ENCODE data around the gene RALGAPA2. TPM values are rescaled to one million over a fixed set of nuclear protein-coding genes. Genes with fewer than 3 reads are reported as not detected.

Gene RALGAPA2
- total and polyA plus RNA-seq, 2 of the 13 experiments (the other 11 are each of a cell fraction or from before 2014, with no cell fraction given), result 13.8 to 17.7 TPM

GRCh38 chr20:20547221-20547875 is 165.1 kb downstream of the RALGAPA2 start (continued):
- TF ChIP-seq, protein P1, sequence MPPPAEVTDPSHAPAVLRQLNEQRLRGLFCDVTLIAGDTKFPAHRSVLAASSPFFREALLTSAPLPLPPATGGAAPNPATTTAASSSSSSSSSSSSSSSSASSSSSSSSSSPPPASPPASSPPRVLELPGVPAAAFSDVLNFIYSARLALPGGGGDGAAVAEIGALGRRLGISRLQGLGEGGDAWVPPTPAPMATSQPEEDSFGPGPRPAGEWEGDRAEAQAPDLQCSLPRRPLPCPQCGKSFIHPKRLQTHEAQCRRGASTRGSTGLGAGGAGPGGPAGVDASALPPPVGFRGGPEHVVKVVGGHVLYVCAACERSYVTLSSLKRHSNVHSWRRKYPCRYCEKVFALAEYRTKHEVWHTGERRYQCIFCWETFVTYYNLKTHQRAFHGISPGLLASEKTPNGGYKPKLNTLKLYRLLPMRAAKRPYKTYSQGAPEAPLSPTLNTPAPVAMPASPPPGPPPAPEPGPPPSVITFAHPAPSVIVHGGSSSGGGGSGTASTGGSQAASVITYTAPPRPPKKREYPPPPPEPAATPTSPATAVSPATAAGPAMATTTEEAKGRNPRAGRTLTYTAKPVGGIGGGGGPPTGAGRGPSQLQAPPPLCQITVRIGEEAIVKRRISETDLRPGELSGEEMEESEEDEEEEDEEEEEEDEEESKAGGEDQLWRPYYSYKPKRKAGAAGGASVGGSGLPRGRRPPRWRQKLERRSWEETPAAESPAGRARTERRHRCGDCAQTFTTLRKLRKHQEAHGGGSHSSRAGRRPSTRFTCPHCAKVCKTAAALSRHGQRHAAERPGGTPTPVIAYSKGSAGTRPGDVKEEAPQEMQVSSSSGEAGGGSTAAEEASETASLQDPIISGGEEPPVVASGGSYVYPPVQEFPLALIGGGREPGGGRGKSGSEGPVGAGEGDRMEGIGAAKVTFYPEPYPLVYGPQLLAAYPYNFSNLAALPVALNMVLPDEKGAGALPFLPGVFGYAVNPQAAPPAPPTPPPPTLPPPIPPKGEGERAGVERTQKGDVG (CRISPR knock-in tag; IDR thresholded peaks at IDR 0.05; ENCODE audit: borderline replicate concordance), result 0 out of 2 replicates have a peak, but pooled peaks have one; percentile 39
- TF ChIP-seq HDAC2 (CRISPR knock-in tag; IDR thresholded peaks at IDR 0.05) (peak; percentile 85), ETV5 (CRISPR knock-in tag; IDR thresholded peaks at IDR 0.05; ENCODE audit: borderline replicate concordance) (peak; percentile 34; the same call in 1 of the 2 replicates), ERF (CRISPR knock-in tag; IDR thresholded peaks at IDR 0.05) (0 out of 2 replicates have a peak, but pooled peaks have one; percentile 41), ZNF687 (CRISPR knock-in tag; IDR thresholded peaks at IDR 0.05) (peak; percentile 48; the same call in 1 of the 2 replicates), MAFF (IDR thresholded peaks at IDR 0.05; ENCODE audit: low read depth, low read length) (peak; percentile 88), SOX5 (CRISPR knock-in tag; IDR thresholded peaks at IDR 0.05; ENCODE audit: borderline replicate concordance) (peak; percentile 62), ARNT2 (CRISPR knock-in tag; IDR thresholded peaks at IDR 0.05; ENCODE audit: low read depth) (no peak)
- TF ChIP-seq, protein P2, sequence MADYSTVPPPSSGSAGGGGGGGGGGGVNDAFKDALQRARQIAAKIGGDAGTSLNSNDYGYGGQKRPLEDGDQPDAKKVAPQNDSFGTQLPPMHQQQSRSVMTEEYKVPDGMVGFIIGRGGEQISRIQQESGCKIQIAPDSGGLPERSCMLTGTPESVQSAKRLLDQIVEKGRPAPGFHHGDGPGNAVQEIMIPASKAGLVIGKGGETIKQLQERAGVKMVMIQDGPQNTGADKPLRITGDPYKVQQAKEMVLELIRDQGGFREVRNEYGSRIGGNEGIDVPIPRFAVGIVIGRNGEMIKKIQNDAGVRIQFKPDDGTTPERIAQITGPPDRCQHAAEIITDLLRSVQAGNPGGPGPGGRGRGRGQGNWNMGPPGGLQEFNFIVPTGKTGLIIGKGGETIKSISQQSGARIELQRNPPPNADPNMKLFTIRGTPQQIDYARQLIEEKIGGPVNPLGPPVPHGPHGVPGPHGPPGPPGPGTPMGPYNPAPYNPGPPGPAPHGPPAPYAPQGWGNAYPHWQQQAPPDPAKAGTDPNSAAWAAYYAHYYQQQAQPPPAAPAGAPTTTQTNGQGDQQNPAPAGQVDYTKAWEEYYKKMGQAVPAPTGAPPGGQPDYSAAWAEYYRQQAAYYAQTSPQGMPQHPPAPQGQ (CRISPR knock-in tag; IDR thresholded peaks at IDR 0.05; ENCODE audit: borderline replicate concordance), result no peak
- TF ChIP-seq, protein P3, sequence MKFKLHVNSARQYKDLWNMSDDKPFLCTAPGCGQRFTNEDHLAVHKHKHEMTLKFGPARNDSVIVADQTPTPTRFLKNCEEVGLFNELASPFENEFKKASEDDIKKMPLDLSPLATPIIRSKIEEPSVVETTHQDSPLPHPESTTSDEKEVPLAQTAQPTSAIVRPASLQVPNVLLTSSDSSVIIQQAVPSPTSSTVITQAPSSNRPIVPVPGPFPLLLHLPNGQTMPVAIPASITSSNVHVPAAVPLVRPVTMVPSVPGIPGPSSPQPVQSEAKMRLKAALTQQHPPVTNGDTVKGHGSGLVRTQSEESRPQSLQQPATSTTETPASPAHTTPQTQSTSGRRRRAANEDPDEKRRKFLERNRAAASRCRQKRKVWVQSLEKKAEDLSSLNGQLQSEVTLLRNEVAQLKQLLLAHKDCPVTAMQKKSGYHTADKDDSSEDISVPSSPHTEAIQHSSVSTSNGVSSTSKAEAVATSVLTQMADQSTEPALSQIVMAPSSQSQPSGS (CRISPR knock-in tag; IDR thresholded peaks at IDR 0.05), result peak; percentile 57; the same call in 1 of the 2 replicates
- TF ChIP-seq, protein P4, sequence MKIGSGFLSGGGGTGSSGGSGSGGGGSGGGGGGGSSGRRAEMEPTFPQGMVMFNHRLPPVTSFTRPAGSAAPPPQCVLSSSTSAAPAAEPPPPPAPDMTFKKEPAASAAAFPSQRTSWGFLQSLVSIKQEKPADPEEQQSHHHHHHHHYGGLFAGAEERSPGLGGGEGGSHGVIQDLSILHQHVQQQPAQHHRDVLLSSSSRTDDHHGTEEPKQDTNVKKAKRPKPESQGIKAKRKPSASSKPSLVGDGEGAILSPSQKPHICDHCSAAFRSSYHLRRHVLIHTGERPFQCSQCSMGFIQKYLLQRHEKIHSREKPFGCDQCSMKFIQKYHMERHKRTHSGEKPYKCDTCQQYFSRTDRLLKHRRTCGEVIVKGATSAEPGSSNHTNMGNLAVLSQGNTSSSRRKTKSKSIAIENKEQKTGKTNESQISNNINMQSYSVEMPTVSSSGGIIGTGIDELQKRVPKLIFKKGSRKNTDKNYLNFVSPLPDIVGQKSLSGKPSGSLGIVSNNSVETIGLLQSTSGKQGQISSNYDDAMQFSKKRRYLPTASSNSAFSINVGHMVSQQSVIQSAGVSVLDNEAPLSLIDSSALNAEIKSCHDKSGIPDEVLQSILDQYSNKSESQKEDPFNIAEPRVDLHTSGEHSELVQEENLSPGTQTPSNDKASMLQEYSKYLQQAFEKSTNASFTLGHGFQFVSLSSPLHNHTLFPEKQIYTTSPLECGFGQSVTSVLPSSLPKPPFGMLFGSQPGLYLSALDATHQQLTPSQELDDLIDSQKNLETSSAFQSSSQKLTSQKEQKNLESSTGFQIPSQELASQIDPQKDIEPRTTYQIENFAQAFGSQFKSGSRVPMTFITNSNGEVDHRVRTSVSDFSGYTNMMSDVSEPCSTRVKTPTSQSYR (CRISPR knock-in tag; IDR thresholded peaks at IDR 0.05; ENCODE audit: borderline replicate concordance), result peak; percentile 20; the same call in 1 of the 2 replicates

All from HepG2 (cell line).